Nucleus accumbens (tissue), 56 donors: ENCODE measurements around the gene SVOPL.
"Not testable (repeated sequence)": the region's sequence is repeated elsewhere in the genome, so short reads cannot be mapped to it uniquely, and the experiment has no call there.

Source experiments
- DNase-seq, 56 donors: peaks; one replicate each; lab custom pipeline; 2025; lab: John Stamatoyannopoulos, UW

The SVOPL gene

GRCh38 chr7:138701537-138701923, 368 bp upstream of the SVOPL start:
- DNase-seq = no peak

GRCh38 chr7:138699661-138700060, 1.5 kb downstream of the SVOPL start:
- DNase-seq = no peak

- DNase-seq = no peak
Measured at GRCh38 chr7:138698281-138698680, 2.9 kb downstream of the SVOPL start.

- no peak for DNase-seq
Measured at GRCh38 chr7:138697535-138698182, 3.5 kb downstream of the SVOPL start.

- not testable (repeated sequence) for DNase-seq
Measured at GRCh38 chr7:138695776-138696175, 5.4 kb downstream of the SVOPL start.

- DNase-seq = no peak
Measured at GRCh38 chr7:138695106-138695505, 6.1 kb downstream of the SVOPL start.

GRCh38 chr7:138691178-138691577, 10.0 kb downstream of the SVOPL start:
- DNase-seq = no peak

- no peak for DNase-seq
Measured at GRCh38 chr7:138690495-138690894, 10.7 kb downstream of the SVOPL start.

- DNase-seq = not testable (repeated sequence)
Measured at GRCh38 chr7:138688037-138688436, 13.1 kb downstream of the SVOPL start.

GRCh38 chr7:138684340-138684739, 16.8 kb downstream of the SVOPL start:
- DNase-seq = no peak

GRCh38 chr7:138679793-138680192, 21.4 kb downstream of the SVOPL start:
- no peak for DNase-seq

GRCh38 chr7:138670594-138670993, 30.6 kb downstream of the SVOPL start:
- DNase-seq = no peak

- no peak for DNase-seq
Measured at GRCh38 chr7:138669364-138669763, 31.8 kb downstream of the SVOPL start.

GRCh38 chr7:138668946-138669345, 32.2 kb downstream of the SVOPL start:
- no peak for DNase-seq

GRCh38 chr7:138668229-138668596, 32.9 kb downstream of the SVOPL start:
- no peak for DNase-seq

GRCh38 chr7:138667535-138668228, 33.5 kb downstream of the SVOPL start:
- DNase-seq = no peak

GRCh38 chr7:138666385-138666784, 34.8 kb downstream of the SVOPL start:
- DNase-seq = peak in 1 of 56 donors; percentile 16

GRCh38 chr7:138665669-138666140, 35.5 kb downstream of the SVOPL start:
- peak in 24 of 56 donors; percentile 2 to 47 (median 22) for DNase-seq

- peak in 1 of 56 donors; percentile 1 for DNase-seq
Measured at GRCh38 chr7:138665249-138665648, 35.9 kb downstream of the SVOPL start.

- peak in 25 of 56 donors; percentile 1 to 39 (median 17) for DNase-seq
Measured at GRCh38 chr7:138663725-138664710, 37.1 kb downstream of the SVOPL start.

GRCh38 chr7:138662991-138663320, 38.2 kb downstream of the SVOPL start:
- no peak for DNase-seq
